WTC11 (cell line): Measurements from ENCODE around the gene ZNF212. TPM values are rescaled to one million over a fixed set of nuclear protein-coding genes. Genes with fewer than 3 reads are reported as not detected.

Source experiments
- ATAC-seq: fragments of 200-7000 bp; cut with Tn5 transposase; 2 replicates; pipeline ENCODE4 v1.10.0; 2021; ENCODE audit warnings: mild to moderate bottlenecking, moderate library complexity
- CTCF ChIA-PET: fragments of 300-600 bp; sonication (Branson Sonifier 250); formaldehyde crosslinking; loops from one replicate; lab custom pipeline; 2021; ENCODE audit warnings: antibody characterized with exemption; lab: Charles Lee
- POLR2A ChIA-PET: fragments of 350-600 bp; sonication (Branson Sonifier 250); formaldehyde crosslinking; loops from one replicate; lab custom pipeline; 2021; ENCODE audit warnings: antibody characterized with exemption; lab: Charles Lee
- DNase-seq: peaks from one replicate; pipeline ENCODE4 v3.0.0; 2021; ENCODE audit warnings: low spot score
- H3K27ac Mint-ChIP-seq: 2 replicates; pipeline ENCODE4 v1.8.0; 2021; ENCODE audit warnings: mixed read lengths
- H3K27me3 Mint-ChIP-seq: 2 replicates; pipeline ENCODE4 v1.8.0; 2021; ENCODE audit warnings: low read depth, mild to moderate bottlenecking, moderate library complexity, mixed read lengths
- H3K36me3 Mint-ChIP-seq: 2 replicates; pipeline ENCODE4 v1.8.0; 2021; ENCODE audit warnings: mixed read lengths
- H3K4me1 Mint-ChIP-seq: 2 replicates; pipeline ENCODE4 v1.8.0; 2022; ENCODE audit warnings: mixed read lengths
- H3K4me3 Mint-ChIP-seq: 2 replicates; pipeline ENCODE4 v1.8.0; 2021; ENCODE audit warnings: mild to moderate bottlenecking, moderate library complexity, mixed read lengths
- H3K9me3 Mint-ChIP-seq: 2 replicates; pipeline ENCODE4 v1.8.0; 2021; ENCODE audit warnings: mixed read lengths
- FOXP1 ChIP-seq: sonication (generic); formaldehyde crosslinking; IDR thresholded peaks from 2 replicates; pipeline ENCODE4 v1.8.0; 2022; ENCODE audit warnings: missing genetic modification reagents, mild to moderate bottlenecking, moderate library complexity, borderline replicate concordance
- MLX ChIP-seq: sonication (generic); formaldehyde crosslinking; IDR thresholded peaks from 2 replicates; pipeline ENCODE4 v1.8.1; 2023; ENCODE audit warnings: mild to moderate bottlenecking, missing genetic modification reagents, moderate library complexity
- NR2C2 ChIP-seq: sonication (generic); formaldehyde crosslinking; IDR thresholded peaks from 2 replicates; pipeline ENCODE4 v1.8.0; 2022; ENCODE audit warnings: mild to moderate bottlenecking, missing genetic modification reagents
- NR3C1 ChIP-seq: sonication (generic); formaldehyde crosslinking; conservative IDR thresholded peaks from 2 replicates; pipeline ENCODE4 v1.8.1; 2023; ENCODE audit warnings: low read depth, mild to moderate bottlenecking, missing genetic modification reagents
- RORB ChIP-seq: fragments of 250-450 bp; sonication (Bioruptor Pico); IDR thresholded peaks from 2 replicates; pipeline ENCODE4 v1.9.0; 2021; ENCODE audit warnings: mild to moderate bottlenecking
- SMAD3 ChIP-seq: sonication (generic); formaldehyde crosslinking; IDR thresholded peaks from 2 replicates; pipeline ENCODE4 v1.8.0; 2022; ENCODE audit warnings: missing genetic modification reagents, mild to moderate bottlenecking, borderline replicate concordance
- STAT6 ChIP-seq: sonication (generic); formaldehyde crosslinking; conservative IDR thresholded peaks from 2 replicates; pipeline ENCODE4 v1.8.1; 2023; ENCODE audit warnings: mild to moderate bottlenecking, low read depth, missing genetic modification reagents, moderate library complexity
- ZNF219 ChIP-seq: sonication (generic); formaldehyde crosslinking; IDR thresholded peaks from 2 replicates; pipeline ENCODE4 v1.8.0; 2023; ENCODE audit warnings: missing genetic modification reagents, mild to moderate bottlenecking, borderline replicate concordance
- ZNF416 ChIP-seq: fragments of 250-450 bp; sonication (Bioruptor Pico); IDR thresholded peaks from 2 replicates; pipeline ENCODE4 v1.9.0; 2021; ENCODE audit warnings: mild to moderate bottlenecking, inconsistent platforms
- total RNA-seq: library from RNA; stranded (reverse); gene quantifications from 3 replicates; pipeline ENCODE4 v1.2.3, GENCODE V29; 2021
- TF ChIP-seq, protein P1 (sequence below): fragments of 250-450 bp; sonication (Bioruptor Pico); IDR thresholded peaks from 2 replicates; pipeline ENCODE4 v1.9.0; 2021; ENCODE audit warnings: mild to moderate bottlenecking
- TF ChIP-seq, protein P2 (sequence below): sonication (generic); formaldehyde crosslinking; IDR thresholded peaks from 2 replicates; pipeline ENCODE4 v1.8.0; 2022; ENCODE audit warnings: missing genetic modification reagents

The ZNF212 gene
- total RNA-seq, 1 experiment from 2014 or later, result 23.0 TPM

DNA sequence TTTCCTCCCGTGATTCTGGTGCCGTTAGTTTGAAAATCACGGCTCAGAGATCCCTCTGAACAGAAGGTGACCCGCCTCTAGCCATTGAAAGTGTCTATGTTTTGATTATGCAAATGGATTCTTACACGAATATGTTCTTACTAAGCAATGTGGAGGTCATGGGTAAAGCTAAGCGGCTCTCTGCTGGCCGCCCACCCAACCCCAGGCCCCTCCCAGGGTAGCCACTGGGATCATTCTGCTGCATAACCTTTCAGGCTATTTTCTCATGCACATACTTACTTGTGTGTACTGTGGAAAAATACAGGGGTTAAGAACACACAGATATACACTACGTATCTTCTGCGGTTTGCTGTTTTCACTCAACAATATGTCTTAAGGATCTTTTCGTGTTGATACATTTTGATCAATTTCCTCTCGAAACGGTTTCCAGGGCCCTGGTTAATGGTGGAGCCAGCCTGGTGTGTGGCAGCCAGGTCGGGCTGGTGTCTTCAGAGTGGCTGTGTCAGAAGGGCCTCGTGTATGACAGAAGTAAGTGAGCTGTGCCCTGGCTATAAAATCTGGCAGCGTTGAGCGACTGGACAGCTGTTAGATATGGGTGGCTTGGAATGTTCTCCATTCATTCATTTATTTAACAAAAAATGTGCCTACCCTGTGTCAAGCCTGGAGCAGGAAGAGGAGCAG, 52.5 kb downstream of the ZNF212 start:
- Mint-ChIP-seq H3K9me3 (no peaks in the 10 kb centered on the region), H3K36me3 (peaks cover 10% of the 10 kb centered on the region), H3K4me1 (no peaks in the 10 kb centered on the region), H3K4me3 (no peak overlapping the region), H3K27ac (no peak overlapping the region), H3K27me3 (no peaks in the 10 kb centered on the region)
- TF ChIP-seq, protein P1, sequence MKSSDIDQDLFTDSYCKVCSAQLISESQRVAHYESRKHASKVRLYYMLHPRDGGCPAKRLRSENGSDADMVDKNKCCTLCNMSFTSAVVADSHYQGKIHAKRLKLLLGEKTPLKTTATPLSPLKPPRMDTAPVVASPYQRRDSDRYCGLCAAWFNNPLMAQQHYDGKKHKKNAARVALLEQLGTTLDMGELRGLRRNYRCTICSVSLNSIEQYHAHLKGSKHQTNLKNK (CRISPR knock-in tag), result no peak
- no peak for TF ChIP-seq NR2C2 (CRISPR knock-in tag)
- DNase-seq, result no peak
- POLR2A ChIA-PET, result no interaction called here
- ATAC-seq, result no peak
- CTCF ChIA-PET, result interaction anchor here (0.7 to 1.7 kb wide), 7 partner anchors 7 to 131 kb away, joined by 3 to 12 read pairs (median 3); no protein-coding TSS in a partner anchor

DNA sequence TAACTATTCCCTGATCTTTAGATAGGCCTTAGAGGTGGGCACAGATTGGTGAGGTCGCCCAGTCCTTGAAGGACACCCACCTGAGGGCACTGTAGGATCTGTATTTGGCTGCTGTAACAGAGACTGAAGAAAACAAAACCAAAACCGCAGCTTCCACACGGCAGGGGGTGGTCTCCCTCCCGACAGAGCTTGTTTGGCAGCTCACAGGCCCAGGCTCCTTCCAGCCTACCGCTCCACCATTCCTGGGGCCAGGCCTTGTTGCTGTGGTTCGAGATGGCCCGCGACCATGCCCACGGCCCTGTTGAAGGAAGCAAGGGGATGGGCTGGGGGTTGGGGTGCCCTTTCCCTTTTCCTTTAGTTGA, 53.0 kb downstream of the ZNF212 start:
- ChIA-PET POLR2A (no interaction called here), CTCF (interaction anchor here (0.6 to 1.3 kb wide), 5 partner anchors 8 to 145 kb away, joined by 3 to 4 read pairs (median 3); partner anchors contain the start of gene ZNF398)
- Mint-ChIP-seq H3K9me3 (no peaks in the 10 kb centered on the region), H3K27me3 (no peaks in the 10 kb centered on the region), H3K4me1 (no peaks in the 10 kb centered on the region), H3K27ac (no peak overlapping the region; the same call in 1 of the 2 replicates), H3K4me3 (no peak overlapping the region), H3K36me3 (peaks cover 10% of the 10 kb centered on the region)
- TF ChIP-seq SMAD3 (CRISPR knock-in tag), result no peak
- TF ChIP-seq FOXP1, result no peak
- TF ChIP-seq MLX (CRISPR knock-in tag), result no peak
- TF ChIP-seq NR3C1, result no peak
- TF ChIP-seq, protein P2, sequence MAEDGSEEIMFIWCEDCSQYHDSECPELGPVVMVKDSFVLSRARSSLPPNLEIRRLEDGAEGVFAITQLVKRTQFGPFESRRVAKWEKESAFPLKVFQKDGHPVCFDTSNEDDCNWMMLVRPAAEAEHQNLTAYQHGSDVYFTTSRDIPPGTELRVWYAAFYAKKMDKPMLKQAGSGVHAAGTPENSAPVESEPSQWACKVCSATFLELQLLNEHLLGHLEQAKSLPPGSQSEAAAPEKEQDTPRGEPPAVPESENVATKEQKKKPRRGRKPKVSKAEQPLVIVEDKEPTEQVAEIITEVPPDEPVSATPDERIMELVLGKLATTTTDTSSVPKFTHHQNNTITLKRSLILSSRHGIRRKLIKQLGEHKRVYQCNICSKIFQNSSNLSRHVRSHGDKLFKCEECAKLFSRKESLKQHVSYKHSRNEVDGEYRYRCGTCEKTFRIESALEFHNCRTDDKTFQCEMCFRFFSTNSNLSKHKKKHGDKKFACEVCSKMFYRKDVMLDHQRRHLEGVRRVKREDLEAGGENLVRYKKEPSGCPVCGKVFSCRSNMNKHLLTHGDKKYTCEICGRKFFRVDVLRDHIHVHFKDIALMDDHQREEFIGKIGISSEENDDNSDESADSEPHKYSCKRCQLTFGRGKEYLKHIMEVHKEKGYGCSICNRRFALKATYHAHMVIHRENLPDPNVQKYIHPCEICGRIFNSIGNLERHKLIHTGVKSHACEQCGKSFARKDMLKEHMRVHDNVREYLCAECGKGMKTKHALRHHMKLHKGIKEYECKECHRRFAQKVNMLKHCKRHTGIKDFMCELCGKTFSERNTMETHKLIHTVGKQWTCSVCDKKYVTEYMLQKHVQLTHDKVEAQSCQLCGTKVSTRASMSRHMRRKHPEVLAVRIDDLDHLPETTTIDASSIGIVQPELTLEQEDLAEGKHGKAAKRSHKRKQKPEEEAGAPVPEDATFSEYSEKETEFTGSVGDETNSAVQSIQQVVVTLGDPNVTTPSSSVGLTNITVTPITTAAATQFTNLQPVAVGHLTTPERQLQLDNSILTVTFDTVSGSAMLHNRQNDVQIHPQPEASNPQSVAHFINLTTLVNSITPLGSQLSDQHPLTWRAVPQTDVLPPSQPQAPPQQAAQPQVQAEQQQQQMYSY (CRISPR knock-in tag), result no peak
- TF ChIP-seq ZNF416 (CRISPR knock-in tag), result no peak
- no peak for TF ChIP-seq STAT6 (CRISPR knock-in tag)
- peak; percentile 38 for DNase-seq
- ATAC-seq, result peak; percentile 42

DNA sequence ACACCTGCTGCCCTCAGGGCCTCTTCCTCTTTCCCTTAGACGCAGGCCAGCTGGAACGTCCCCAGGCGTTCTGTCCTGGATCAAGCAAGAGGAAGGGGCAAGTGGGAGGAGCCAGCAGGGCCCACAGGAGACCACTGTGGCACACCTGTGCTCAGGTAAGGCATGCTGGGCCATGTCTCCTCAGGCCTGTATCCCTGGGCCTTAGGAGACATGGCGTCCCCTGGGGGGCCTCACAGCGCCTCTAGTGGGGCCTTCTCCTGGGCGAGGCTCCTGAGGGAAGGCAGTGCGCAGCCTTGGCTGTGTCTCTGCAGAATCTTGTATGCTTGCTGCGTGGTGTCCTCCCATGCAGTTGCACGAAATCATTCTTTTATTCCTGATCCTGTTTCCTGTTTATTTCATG, 53.9 kb downstream of the ZNF212 start:
- H3K27me3 Mint-ChIP-seq, result no peaks in the 10 kb centered on the region; the same call in 1 of the 2 replicates
- CTCF ChIA-PET, result interaction anchor here (1.3 kb wide), 1 partner anchor 9 kb away, joined by 4 read pairs; no protein-coding TSS in a partner anchor
- peak overlapping the region; percentile 66; the same call in 1 of the 2 replicates for H3K27ac Mint-ChIP-seq
- ATAC-seq (peak; percentile 38; the same call in 1 of the 2 replicates), DNase-seq (no peak)
- H3K4me1 Mint-ChIP-seq, result no peaks in the 10 kb centered on the region
- H3K4me3 Mint-ChIP-seq, result no peak overlapping the region
- H3K9me3 Mint-ChIP-seq, result peaks cover 5% of the 10 kb centered on the region
- POLR2A ChIA-PET, result no interaction called here
- H3K36me3 Mint-ChIP-seq, result peaks cover 10% of the 10 kb centered on the region
- no peak for TF ChIP-seq ZNF219 (CRISPR knock-in tag)
- TF ChIP-seq RORB (CRISPR knock-in tag), result no peak
